ENCODE results near the gene IQSEC1. TPM values are rescaled to one million over a fixed set of nuclear protein-coding genes. Genes with fewer than 3 reads are reported as not detected.

IQSEC1 gene
- total and polyA plus RNA-seq, 9 of the 15 experiments (the other 6 are each of a cell fraction or from before 2014, with no cell fraction given), result 0.56 to 39.0 (median 6.8) TPM

DNA sequence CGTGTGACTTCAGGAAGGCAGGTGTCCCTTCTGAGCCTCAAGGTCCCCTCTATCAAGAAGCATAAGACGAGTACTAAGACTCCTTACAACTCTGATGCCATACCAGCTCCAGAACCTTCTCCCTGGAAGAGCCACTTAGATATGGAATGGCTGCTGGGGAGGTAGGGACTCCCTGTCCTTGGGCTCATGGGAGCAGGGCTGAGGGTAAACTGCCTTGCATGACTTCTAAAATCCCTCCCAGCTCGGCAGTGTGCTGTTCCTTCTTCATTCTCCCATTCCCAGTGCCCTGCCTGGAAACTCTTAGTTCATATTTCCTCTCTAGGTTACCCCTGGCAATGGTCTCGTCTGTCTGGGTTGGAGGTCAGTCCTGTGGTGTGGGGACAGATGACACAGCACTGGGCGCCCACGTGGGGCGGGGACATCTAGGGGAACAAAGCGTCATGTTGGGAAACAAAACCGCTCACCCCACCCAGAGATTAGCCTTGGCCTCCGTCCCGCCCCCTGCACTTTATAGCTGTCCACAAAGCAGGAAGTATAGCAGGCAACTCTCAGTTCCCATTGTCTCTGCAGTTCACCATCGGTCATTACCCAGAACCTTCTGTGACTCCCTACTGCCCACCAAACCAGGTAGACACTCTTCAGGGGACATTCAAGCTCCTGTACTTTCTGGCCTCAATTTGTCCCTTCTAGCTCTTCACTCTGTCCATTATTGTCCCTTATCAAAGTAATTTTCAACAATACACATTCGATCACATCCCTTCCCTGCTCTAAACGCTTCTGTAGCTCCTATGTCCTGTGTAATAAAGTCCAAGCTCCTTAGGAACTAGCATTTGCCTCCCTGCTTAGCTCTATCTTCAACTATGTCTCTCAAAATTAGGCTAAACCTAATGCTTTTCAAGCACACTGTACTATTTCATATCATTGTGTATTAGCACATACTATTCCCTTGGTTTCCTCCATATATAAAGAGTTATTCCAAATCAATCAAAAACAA is 73.8 kb downstream of the IQSEC1 start (continued):
- no peak; the same call in 1 of the 2 replicates for TF ChIP-seq CEBPG (CRISPR knock-in tag; IDR thresholded peaks at IDR 0.05)
- TF ChIP-seq CEBPG (tag; conservative IDR thresholded peaks at IDR 0.05 in 1 of 2, IDR thresholded peaks at IDR 0.05 in 1 of 2), result peak; percentile 59 to 80; a peak in 2 of 4 replicates
- 0 out of 2 replicates have a peak, but pooled peaks have one; percentile 34 for TF ChIP-seq HEY1 (CRISPR knock-in tag; IDR thresholded peaks at IDR 0.05; ENCODE audit: borderline replicate concordance)
- TF ChIP-seq ZNF124 (CRISPR knock-in tag; IDR thresholded peaks at IDR 0.05), result no peak
- TF ChIP-seq ZNF12 (CRISPR knock-in tag; IDR thresholded peaks at IDR 0.05), result no peak
- no peak for TF ChIP-seq ZNF77 (CRISPR knock-in tag; IDR thresholded peaks at IDR 0.05)
- TF ChIP-seq ZNF764 (CRISPR knock-in tag; IDR thresholded peaks at IDR 0.05; ENCODE audit: low read depth), result peak; percentile 72; the same call in 1 of the 2 replicates
- TF ChIP-seq ATF1 (CRISPR knock-in tag; IDR thresholded peaks at IDR 0.05), result no peak
- peak; percentile 91 for TF ChIP-seq ATF1 (tag; IDR thresholded peaks at IDR 0.05)
- peak; percentile 61; the same call in 1 of the 2 replicates for TF ChIP-seq ZNF707 (CRISPR knock-in tag; conservative IDR thresholded peaks at IDR 0.05)
- TF ChIP-seq, protein P1, sequence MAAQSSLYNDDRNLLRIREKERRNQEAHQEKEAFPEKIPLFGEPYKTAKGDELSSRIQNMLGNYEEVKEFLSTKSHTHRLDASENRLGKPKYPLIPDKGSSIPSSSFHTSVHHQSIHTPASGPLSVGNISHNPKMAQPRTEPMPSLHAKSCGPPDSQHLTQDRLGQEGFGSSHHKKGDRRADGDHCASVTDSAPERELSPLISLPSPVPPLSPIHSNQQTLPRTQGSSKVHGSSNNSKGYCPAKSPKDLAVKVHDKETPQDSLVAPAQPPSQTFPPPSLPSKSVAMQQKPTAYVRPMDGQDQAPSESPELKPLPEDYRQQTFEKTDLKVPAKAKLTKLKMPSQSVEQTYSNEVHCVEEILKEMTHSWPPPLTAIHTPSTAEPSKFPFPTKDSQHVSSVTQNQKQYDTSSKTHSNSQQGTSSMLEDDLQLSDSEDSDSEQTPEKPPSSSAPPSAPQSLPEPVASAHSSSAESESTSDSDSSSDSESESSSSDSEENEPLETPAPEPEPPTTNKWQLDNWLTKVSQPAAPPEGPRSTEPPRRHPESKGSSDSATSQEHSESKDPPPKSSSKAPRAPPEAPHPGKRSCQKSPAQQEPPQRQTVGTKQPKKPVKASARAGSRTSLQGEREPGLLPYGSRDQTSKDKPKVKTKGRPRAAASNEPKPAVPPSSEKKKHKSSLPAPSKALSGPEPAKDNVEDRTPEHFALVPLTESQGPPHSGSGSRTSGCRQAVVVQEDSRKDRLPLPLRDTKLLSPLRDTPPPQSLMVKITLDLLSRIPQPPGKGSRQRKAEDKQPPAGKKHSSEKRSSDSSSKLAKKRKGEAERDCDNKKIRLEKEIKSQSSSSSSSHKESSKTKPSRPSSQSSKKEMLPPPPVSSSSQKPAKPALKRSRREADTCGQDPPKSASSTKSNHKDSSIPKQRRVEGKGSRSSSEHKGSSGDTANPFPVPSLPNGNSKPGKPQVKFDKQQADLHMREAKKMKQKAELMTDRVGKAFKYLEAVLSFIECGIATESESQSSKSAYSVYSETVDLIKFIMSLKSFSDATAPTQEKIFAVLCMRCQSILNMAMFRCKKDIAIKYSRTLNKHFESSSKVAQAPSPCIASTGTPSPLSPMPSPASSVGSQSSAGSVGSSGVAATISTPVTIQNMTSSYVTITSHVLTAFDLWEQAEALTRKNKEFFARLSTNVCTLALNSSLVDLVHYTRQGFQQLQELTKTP (IDR thresholded peaks at IDR 0.05; ENCODE audit: low read depth in 1 of 2, partially characterized antibody in 2 of 2), result peak; percentile 64 to 72
- TF ChIP-seq ZBED1 (IDR thresholded peaks at IDR 0.05), result no peak
- peak; percentile 80 for TF ChIP-seq ETV1 (tag; conservative IDR thresholded peaks at IDR 0.05; ENCODE audit: low read depth)
- TF ChIP-seq HDAC1 (IDR thresholded peaks at IDR 0.05), result peak; percentile 44 to 72; a peak in 2 of 4 replicates
- peak; percentile 84 for TF ChIP-seq RAD51 (IDR thresholded peaks at IDR 0.05; ENCODE audit: borderline replicate concordance, low read depth)
- no peak for TF ChIP-seq ZNF655 (CRISPR knock-in tag; IDR thresholded peaks at IDR 0.05)
- 0 out of 2 replicates have a peak, but pooled peaks have one; percentile 15 for TF ChIP-seq ZNF511 (CRISPR knock-in tag; IDR thresholded peaks at IDR 0.05)
- 0 out of 2 replicates have a peak, but pooled peaks have one; percentile 77 for TF ChIP-seq MBD1 (CRISPR knock-in tag; IDR thresholded peaks at IDR 0.05)
- peak; percentile 89 for TF ChIP-seq MAFG (tag; conservative IDR thresholded peaks at IDR 0.05)
- TF ChIP-seq ZNF76 (CRISPR knock-in tag; IDR thresholded peaks at IDR 0.05; ENCODE audit: borderline replicate concordance), result 0 out of 2 replicates have a peak, but pooled peaks have one; percentile 44
